ENCODE measurements around the gene PHF13. TPM values are rescaled to one million over a fixed set of nuclear protein-coding genes. Genes with fewer than 3 reads are reported as not detected.
"Not testable (repeated sequence)": the region's sequence is repeated elsewhere in the genome, so short reads cannot be mapped to it uniquely, and the experiment has no call there.

Gene PHF13
- total RNA-seq, 4 donors from 2014 or later = 19.8 to 22.8 (median 20.5) TPM

DNA sequence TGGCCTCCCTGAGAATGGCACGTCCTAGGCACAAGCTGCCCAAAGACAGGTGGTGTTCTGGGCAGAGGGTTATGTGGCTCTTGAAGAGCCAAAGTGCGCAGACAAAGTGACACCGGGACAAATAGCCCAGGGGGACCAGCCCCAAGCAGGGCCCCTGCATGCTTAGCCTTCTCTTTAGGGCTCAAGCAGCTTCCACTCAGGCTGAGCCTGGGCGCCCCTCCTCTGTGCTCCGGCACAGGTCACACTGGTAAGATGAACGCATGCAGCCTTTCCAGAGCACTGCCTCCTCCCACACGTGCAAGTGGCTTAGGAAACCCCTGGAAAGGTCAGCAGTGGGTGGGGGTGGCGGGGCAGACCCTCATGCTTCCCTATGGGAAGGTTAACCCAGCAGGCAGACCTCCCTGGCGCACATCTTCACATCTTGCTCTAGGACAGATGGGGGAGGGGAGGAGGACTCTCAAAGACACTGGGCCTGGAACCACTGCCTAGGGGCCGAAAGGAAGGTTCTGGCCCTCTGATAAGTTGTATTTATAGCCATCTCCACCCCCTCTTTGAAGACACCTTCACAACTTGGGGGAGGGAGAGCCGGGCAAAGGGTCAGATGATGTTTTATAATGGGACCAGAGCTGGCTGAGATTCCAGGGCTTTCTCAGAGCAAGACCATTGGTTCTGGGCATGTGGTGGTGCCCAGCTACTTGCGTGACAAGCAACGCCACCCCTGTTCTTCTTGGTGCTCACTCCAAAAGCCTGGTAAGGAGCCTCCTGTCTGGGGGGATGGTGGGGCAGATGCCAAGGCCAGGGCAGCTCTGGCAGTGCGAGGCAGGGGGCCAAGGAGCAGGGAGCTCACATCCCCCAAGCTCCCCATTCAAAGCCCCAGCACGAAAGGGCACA, 16.4 kb upstream of the PHF13 start:
- H3K4me1 ChIP-seq = peaks cover 0 to 86% (median 46%) of the 10 kb centered on the region in 3 donors
- peak overlapping the region in 3 of 4 donors; percentile 22 to 97 (median 47) for H3K27ac ChIP-seq
- peak overlapping the region in 1 of 2 donors; percentile 99 for H3K4me3 ChIP-seq
- H3K27me3 ChIP-seq = no peaks in the 10 kb centered on the region
- TF ChIP-seq POLR2AphosphoS5 (IDR thresholded peaks at IDR 0.05) (no peak), POLR2A (IDR thresholded peaks at IDR 0.05) (peak in 1 of 2 donors; percentile 10)
- WGBS, 2 donors (ENCODE audit: low coverage in 1 of 2) = 55 to 56% methylated on average over 2 to 3 of the region's 15 CpGs
- H3K36me3 ChIP-seq = peaks cover 0 to 76% of the 10 kb centered on the region in 2 donors
- no peaks in the 10 kb centered on the region for H3K9me3 ChIP-seq
- ATAC-seq = no peak

DNA sequence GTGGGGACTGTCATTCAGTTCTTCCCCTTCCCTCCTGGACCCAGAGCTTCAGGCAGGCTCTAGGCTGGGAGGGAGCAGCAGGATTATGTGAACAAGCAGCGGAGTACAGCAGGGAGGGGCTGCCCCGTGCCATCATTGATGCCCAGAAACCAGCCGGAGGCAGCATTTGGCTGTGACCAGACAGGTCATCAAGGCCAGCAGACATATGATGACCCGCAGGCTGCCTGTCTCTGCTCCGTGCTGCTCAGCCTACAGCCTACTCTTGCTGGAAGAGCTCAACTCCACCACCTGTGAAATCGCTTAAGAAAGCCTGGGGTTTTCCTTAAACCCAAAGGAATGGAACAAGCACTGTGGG, 15.8 kb upstream of the PHF13 start:
- no peak for ATAC-seq
- Histone ChIP-seq H3K27me3 (no peaks in the 10 kb centered on the region), H3K4me3 (peak overlapping the region in 1 of 2 donors; percentile 99), H3K27ac (peak overlapping the region in 2 of 4 donors; percentile 47 to 97), H3K36me3 (peaks cover 0 to 70% of the 10 kb centered on the region in 2 donors), H3K4me1 (peaks cover 0 to 80% (median 46%) of the 10 kb centered on the region in 3 donors), H3K9me3 (no peaks in the 10 kb centered on the region)
- no CpG with 5 or more reads among the region's 6 CpGs for WGBS, 2 donors (ENCODE audit: low coverage in 1 of 2)
- peak in 1 of 2 donors; percentile 0 for TF ChIP-seq POLR2A (IDR thresholded peaks at IDR 0.05)
- TF ChIP-seq POLR2AphosphoS5 (IDR thresholded peaks at IDR 0.05) = no peak
- TF ChIP-seq, protein P1, sequence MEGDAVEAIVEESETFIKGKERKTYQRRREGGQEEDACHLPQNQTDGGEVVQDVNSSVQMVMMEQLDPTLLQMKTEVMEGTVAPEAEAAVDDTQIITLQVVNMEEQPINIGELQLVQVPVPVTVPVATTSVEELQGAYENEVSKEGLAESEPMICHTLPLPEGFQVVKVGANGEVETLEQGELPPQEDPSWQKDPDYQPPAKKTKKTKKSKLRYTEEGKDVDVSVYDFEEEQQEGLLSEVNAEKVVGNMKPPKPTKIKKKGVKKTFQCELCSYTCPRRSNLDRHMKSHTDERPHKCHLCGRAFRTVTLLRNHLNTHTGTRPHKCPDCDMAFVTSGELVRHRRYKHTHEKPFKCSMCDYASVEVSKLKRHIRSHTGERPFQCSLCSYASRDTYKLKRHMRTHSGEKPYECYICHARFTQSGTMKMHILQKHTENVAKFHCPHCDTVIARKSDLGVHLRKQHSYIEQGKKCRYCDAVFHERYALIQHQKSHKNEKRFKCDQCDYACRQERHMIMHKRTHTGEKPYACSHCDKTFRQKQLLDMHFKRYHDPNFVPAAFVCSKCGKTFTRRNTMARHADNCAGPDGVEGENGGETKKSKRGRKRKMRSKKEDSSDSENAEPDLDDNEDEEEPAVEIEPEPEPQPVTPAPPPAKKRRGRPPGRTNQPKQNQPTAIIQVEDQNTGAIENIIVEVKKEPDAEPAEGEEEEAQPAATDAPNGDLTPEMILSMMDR (IDR thresholded peaks at IDR 0.05) = no peak
- TF ChIP-seq EP300 (IDR thresholded peaks at IDR 0.05) = no peak

DNA sequence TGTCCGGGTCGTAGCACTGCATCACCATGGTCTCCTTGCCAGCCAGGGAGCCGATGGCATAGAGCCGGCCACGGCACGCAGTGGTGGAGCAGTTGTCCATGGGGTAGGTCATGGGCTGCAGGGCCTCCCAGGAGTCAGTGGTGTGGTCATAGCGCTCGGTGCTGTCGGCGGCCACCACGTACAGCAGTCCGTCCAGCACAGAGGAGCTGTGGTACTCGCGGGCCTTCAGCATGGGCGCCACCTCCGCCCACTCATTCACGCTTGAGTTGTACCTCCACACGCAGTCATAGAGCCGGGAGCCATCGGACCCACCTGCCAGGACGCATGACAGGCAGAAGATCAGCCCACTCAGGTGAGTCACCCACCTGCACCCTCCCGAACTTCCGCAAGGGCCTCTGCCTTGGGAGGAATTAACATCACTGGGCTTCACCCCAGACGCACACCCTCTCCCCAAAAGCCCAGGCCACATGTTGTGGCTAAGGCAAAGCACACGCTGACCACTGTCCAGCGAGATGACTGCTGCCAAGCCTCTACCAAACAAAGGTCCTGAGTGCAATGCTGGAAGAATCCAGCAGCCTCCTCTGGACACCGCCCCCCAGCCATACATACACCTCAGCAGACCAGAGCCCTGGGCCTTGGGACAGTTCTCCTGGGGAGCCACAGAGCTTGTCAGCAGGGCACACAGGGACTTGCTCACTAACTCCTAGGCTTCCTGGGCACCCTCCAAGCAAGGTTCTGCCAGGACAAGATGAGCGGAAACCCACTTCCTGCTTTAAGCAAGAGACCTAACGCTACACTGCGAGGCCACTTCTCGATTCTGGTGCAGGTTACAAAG, 14.2 kb upstream of the PHF13 start:
- Histone ChIP-seq H3K27ac (peak overlapping the region in 3 of 4 donors; percentile 62 to 100 (median 97)), H3K4me3 (peak overlapping the region; percentile 53 to 99), H3K9me3 (no peaks in the 10 kb centered on the region), H3K27me3 (no peaks in the 10 kb centered on the region), H3K4me1 (peaks cover 0 to 74% (median 51%) of the 10 kb centered on the region in 3 donors), H3K36me3 (peaks cover 0 to 54% of the 10 kb centered on the region in 2 donors)
- ATAC-seq = no peak
- no peak for TF ChIP-seq POLR2AphosphoS5 (IDR thresholded peaks at IDR 0.05)
- TF ChIP-seq, protein P1 (IDR thresholded peaks at IDR 0.05) = no peak
- TF ChIP-seq POLR2A (IDR thresholded peaks at IDR 0.05) = no peak
- 60 to 66% methylated on average over 5 to 16 of the region's 31 CpGs for WGBS, 2 donors (ENCODE audit: low coverage in 1 of 2)

DNA sequence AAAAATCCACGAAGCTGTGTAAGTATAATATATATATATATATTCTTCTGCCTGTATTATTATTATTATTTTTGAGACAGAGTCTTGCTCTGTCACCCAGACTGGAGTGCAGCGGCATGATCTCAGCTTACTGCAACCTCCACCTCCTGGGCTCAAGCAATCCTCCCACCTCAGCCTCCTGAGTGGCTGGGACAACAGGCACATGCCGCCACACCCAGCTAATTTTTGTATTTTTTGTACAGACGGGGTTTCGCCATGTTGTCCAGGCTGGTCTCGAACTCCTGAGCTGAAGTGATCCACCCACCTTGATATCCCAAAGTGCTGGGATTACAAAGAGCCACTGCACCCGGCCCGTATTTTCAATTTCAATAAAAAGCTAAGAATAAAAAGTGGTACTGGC, 13.5 kb upstream of the PHF13 start:
- peak overlapping the region; percentile 53 to 99 for H3K4me3 ChIP-seq
- H3K27ac ChIP-seq = peak overlapping the region; percentile 87 to 100 (median 98)
- not testable (repeated sequence) for ATAC-seq, H3K27me3 ChIP-seq, H3K9me3 ChIP-seq
- 38 to 41% methylated on average over 4 to 8 of the region's 8 CpGs for WGBS, 2 donors (ENCODE audit: low coverage in 1 of 2)
- H3K4me1 ChIP-seq = peaks cover 3 to 74% (median 56%) of the 10 kb centered on the region in 3 donors
- peaks cover 0 to 48% of the 10 kb centered on the region in 2 donors for H3K36me3 ChIP-seq

DNA sequence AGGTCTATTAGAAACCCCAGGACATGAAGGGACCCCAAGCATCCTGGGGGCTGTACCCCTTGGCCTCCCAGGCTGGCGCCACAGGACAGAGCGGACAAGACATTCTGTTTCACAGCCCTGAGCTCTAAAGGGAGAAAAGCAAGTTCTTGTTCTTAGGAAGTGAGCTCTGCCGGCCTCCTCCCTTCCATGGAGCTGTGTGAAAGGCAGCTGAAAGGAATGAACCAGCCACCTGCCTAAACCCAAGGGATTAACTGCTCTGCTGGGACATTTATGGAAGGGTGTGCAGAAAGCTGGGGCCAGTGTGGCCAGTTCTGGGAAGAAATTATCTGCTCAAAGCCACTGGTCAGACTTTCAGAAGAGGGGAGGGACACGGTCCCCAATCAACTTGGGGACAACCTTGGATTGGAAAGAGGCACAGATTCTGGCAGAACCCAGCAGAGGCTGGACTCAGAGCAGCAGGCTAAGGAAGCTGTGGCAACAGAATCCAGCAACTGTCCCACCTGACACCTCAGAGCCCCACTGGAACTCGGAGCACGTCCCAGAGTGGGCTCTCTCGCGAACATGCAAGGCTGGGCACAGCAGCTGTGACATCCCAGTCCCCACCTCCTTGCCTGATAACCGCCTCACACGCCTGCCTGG, 13.0 kb upstream of the PHF13 start:
- Histone ChIP-seq H3K27ac (peak overlapping the region; percentile 87 to 100 (median 98)), H3K27me3 (no peaks in the 10 kb centered on the region), H3K4me3 (peak overlapping the region; percentile 53 to 99), H3K4me1 (peaks cover 3 to 74% (median 58%) of the 10 kb centered on the region in 3 donors), H3K9me3 (no peaks in the 10 kb centered on the region), H3K36me3 (peaks cover 0 to 42% of the 10 kb centered on the region in 2 donors)
- 17% methylated on average over 2 of the region's 10 CpGs; no CpG with 5 or more reads in 1 of the 2 donors for WGBS, 2 donors (ENCODE audit: low coverage in 1 of 2)
- TF ChIP-seq POLR2AphosphoS5 (IDR thresholded peaks at IDR 0.05) = no peak
- TF ChIP-seq POLR2A (IDR thresholded peaks at IDR 0.05) = no peak
- no peak for TF ChIP-seq EP300 (IDR thresholded peaks at IDR 0.05)
- TF ChIP-seq, protein P1 (IDR thresholded peaks at IDR 0.05) = no peak
- no peak for ATAC-seq

Measured in gastroesophageal sphincter (tissue), 4 donors.